HG03045 (cell line): ENCODE measurements around the gene FRY.
"Not testable (repeated sequence)": the region's sequence is repeated elsewhere in the genome, so short reads cannot be mapped to it uniquely, and the experiment has no call there.

Experiments
- ATAC-seq: cut with Tn5 transposase; IDR thresholded peaks from one replicate; pipeline ENCODE4 v1.9.1; 2021; ENCODE audit warnings: mild to moderate bottlenecking, moderate library complexity; ENCODE audit not compliant: unreplicated experiment

The FRY gene

GRCh38 chr13:32040052-32040642 is 8.6 kb downstream of the FRY start:
- ATAC-seq = no peak

- ATAC-seq = no peak
These were observed 9.1 kb downstream of the FRY start for GRCh38 chr13:32040689-32041088.

- ATAC-seq = peak; percentile 77
These were observed 9.9 kb downstream of the FRY start for GRCh38 chr13:32041429-32041828.

GRCh38 chr13:32042551-32042950 is 11.0 kb downstream of the FRY start:
- ATAC-seq = no peak

GRCh38 chr13:32044446-32044845 is 12.9 kb downstream of the FRY start:
- ATAC-seq = no peak

- no peak for ATAC-seq
These were observed 14.0 kb downstream of the FRY start for GRCh38 chr13:32045537-32045936.

GRCh38 chr13:32045982-32046785 is 14.6 kb downstream of the FRY start:
- no peak for ATAC-seq

- ATAC-seq = no peak
These were observed 15.5 kb downstream of the FRY start for GRCh38 chr13:32047088-32047487.

- ATAC-seq = no peak
These were observed 16.2 kb downstream of the FRY start for GRCh38 chr13:32047793-32048192.

- no peak for ATAC-seq
These were observed 17.2 kb downstream of the FRY start for GRCh38 chr13:32048816-32049215.

GRCh38 chr13:32051156-32051555 is 19.6 kb downstream of the FRY start:
- no peak for ATAC-seq

GRCh38 chr13:32056316-32056715 is 24.7 kb downstream of the FRY start:
- ATAC-seq = no peak

GRCh38 chr13:32057325-32057724 is 25.8 kb downstream of the FRY start:
- ATAC-seq = not testable (repeated sequence)

GRCh38 chr13:32059511-32059984 is 28.0 kb downstream of the FRY start:
- ATAC-seq = no peak

- no peak for ATAC-seq
These were observed 28.9 kb downstream of the FRY start for GRCh38 chr13:32060401-32060878.

GRCh38 chr13:32063619-32064233 is 32.2 kb downstream of the FRY start:
- no peak for ATAC-seq

GRCh38 chr13:32067149-32067961 is 35.8 kb downstream of the FRY start:
- ATAC-seq = no peak

- no peak for ATAC-seq
These were observed 36.7 kb downstream of the FRY start for GRCh38 chr13:32068255-32068654.

- ATAC-seq = no peak
These were observed 41.7 kb downstream of the FRY start for GRCh38 chr13:32073180-32073864.

- no peak for ATAC-seq
These were observed 43.7 kb downstream of the FRY start for GRCh38 chr13:32075170-32075851.
